ENCODE measurements around the gene IL1RAPL1. TPM values are rescaled to one million over a fixed set of nuclear protein-coding genes. Genes with fewer than 3 reads are reported as not detected.

IL1RAPL1 gene
- total and polyA plus RNA-seq, 9 of the 15 experiments (the other 6 are each of a cell fraction or from before 2014, with no cell fraction given) = 0.04 to 0.07 (median 0.04) TPM; not detected in 6

- TF ChIP-seq KLF13 (tag; IDR thresholded peaks at IDR 0.05; ENCODE audit: borderline replicate concordance, low read depth) (no peak), HNRNPL (IDR thresholded peaks at IDR 0.05; ENCODE audit: low read depth, low read length) (no peak), HBP1 (CRISPR knock-in tag; IDR thresholded peaks at IDR 0.05) (no peak), ZNF584 (CRISPR knock-in tag; IDR thresholded peaks at IDR 0.05; ENCODE audit: low read depth) (no peak)
Measured at GRCh38 chrX:29726811-29727210, 1139.6 kb downstream of the IL1RAPL1 start (continued).

GRCh38 chrX:29728639-29729038 is 1141.4 kb downstream of the IL1RAPL1 start:
- in situ Hi-C loops (cut with MboI) = no loop called here
- WGBS (ENCODE audit: insufficient coverage, low coverage, missing lambda C conversion rate) = 0% methylated on average over 2 of the region's 2 CpGs
- Histone ChIP-seq H3K9me3 (replicated peaks; ENCODE audit: control insufficient read depth, insufficient read depth, low read depth, low read length) (no peaks in the 10 kb centered on the region), H3K27ac (ENCODE audit: extremely low read depth, low read depth, low read length) (no peak overlapping the region), H3K4me1 (replicated peaks in 1 of 2; ENCODE audit: control insufficient read depth in 2 of 2, insufficient read depth in 2 of 2, low read length in 2 of 2) (no peaks in the 10 kb centered on the region), H2AFZ (ENCODE audit: low read depth, low read length) (no peak overlapping the region), H3K36me3 (ENCODE audit: control insufficient read depth, insufficient read depth, low read length) (no peaks in the 10 kb centered on the region), H3K9ac (ENCODE audit: insufficient read depth in 1 of 2, low read depth in 2 of 2, low read length in 2 of 2) (no peak overlapping the region), H3K79me2 (ENCODE audit: control insufficient read depth, insufficient read depth, low read length) (no peaks in the 10 kb centered on the region), H3K4me3 (no peak overlapping the region), H3K4me2 (ENCODE audit: insufficient read depth, low read length) (no peak overlapping the region), H3K27me3 (ENCODE audit: control insufficient read depth in 2 of 2, insufficient read depth in 2 of 2, low read length in 2 of 2) (no peaks in the 10 kb centered on the region), H4K20me1 (replicated peaks; ENCODE audit: control insufficient read depth, insufficient read depth, low read length) (no peaks in the 10 kb centered on the region), H3K9me1 (ENCODE audit: control insufficient read depth, insufficient read depth, low read length) (no peaks in the 10 kb centered on the region)
- ChIA-PET CTCF (ENCODE audit: low intra/inter-chr PET ratio) (no interaction called here), POLR2A (no interaction called here)
- BruUV-seq (replicated peaks) = no TSS peak
- TF ChIP-seq ZNF146 (CRISPR knock-in tag; IDR thresholded peaks at IDR 0.05; ENCODE audit: unreplicated experiment) (no peak), ILK (tag; IDR thresholded peaks at IDR 0.05; ENCODE audit: borderline replicate concordance, low read depth) (no peak), ASH1L (IDR thresholded peaks at IDR 0.05; ENCODE audit: borderline replicate concordance, low read depth, partially characterized antibody) (no peak), OTX1 (CRISPR knock-in tag; IDR thresholded peaks at IDR 0.05) (no peak), PHB (CRISPR knock-in tag; IDR thresholded peaks at IDR 0.05) (no peak), CEBPG (CRISPR knock-in tag; IDR thresholded peaks at IDR 0.05) (no peak), CEBPG (tag; conservative IDR thresholded peaks at IDR 0.05 in 1 of 2, IDR thresholded peaks at IDR 0.05 in 1 of 2) (peak in 1 of 2 experiments; percentile 59; a peak in 2 of 4 replicates), RB1 (IDR thresholded peaks at IDR 0.05; ENCODE audit: low read depth) (no peak), NR4A1 (CRISPR knock-in tag; IDR thresholded peaks at IDR 0.05) (no peak), NR4A1 (tag; IDR thresholded peaks at IDR 0.05) (no peak)
- FAIRE-seq (no peak), DNase-seq (ENCODE audit: extremely low read depth in 1 of 4, low spot score in 3 of 4) (no peak), ATAC-seq (no peak)
- intact Hi-C loops (cut with micrococcal nuclease) = no loop called here

All from K562 (cell line).